Esophagus squamous epithelium (tissue), 4 donors: ENCODE measurements around the gene ATP2A3.

ENCODE experiments used
- CTCF ChIP-seq, 6 experiments: fragments of 450-650 bp in 4 of 6; fragments of 200-600 bp in 2 of 6; sonication (generic) in 2 of 6; IDR thresholded peaks; one replicate each; pipeline ENCODE4 v1.5.1; 2016 to 2019; ENCODE audit warnings: antibody characterized with exemption in 6 of 6, mild to moderate bottlenecking in 4 of 6, moderate library complexity in 4 of 6
- POLR2A ChIP-seq, 4 donors: fragments of 450-650 bp; IDR thresholded peaks; one replicate each; pipeline ENCODE4 v1.6.1; 2017; ENCODE audit warnings: antibody characterized with exemption in 4 of 4, mild to moderate bottlenecking in 4 of 4, moderate library complexity in 3 of 4

GRCh38 chr17:3980381-3981014 is 16.3 kb upstream of the ATP2A3 start:
- TF ChIP-seq CTCF (IDR thresholded peaks at IDR 0.05) (no peak), POLR2A (IDR thresholded peaks at IDR 0.05) (no peak)
